T-helper 1 cell treated with Interleukin-12 subunit alpha and Interleukin-12 subunit beta and Interleukin-4 antibody, amounts not matched to agents 30 ng/mL and 1 ng/mL, for 36 hours (primary cell): ENCODE measurements around the gene CSGALNACT2. TPM values are rescaled to one million over a fixed set of nuclear protein-coding genes. Genes with fewer than 3 reads are reported as not detected.

Source experiments
- intact Hi-C: fragments of 100-400 bp; cut with micrococcal nuclease; formaldehyde crosslinking; loops from one replicate; pipeline ENCODE4 v1.15.1; 2024
- total RNA-seq: library from RNA; stranded (reverse); gene quantifications from 2 replicates; pipeline ENCODE4 v1.2.3, GENCODE V29; 2022

CSGALNACT2 gene
- total RNA-seq, 1 donor from 2014 or later = 66.1 TPM

- intact Hi-C loops = no loop called here
Observed at GRCh38 chr10:43111921-43112607, 26.2 kb upstream of the CSGALNACT2 start.

- intact Hi-C loops = no loop called here
Observed at GRCh38 chr10:43112608-43112961, 25.7 kb upstream of the CSGALNACT2 start.

- intact Hi-C loops = no loop called here
Observed at GRCh38 chr10:43113201-43114087, 24.8 kb upstream of the CSGALNACT2 start.

- intact Hi-C loops = no loop called here
Observed at GRCh38 chr10:43114088-43114742, 24.0 kb upstream of the CSGALNACT2 start.

GRCh38 chr10:43114743-43115611, 23.3 kb upstream of the CSGALNACT2 start:
- intact Hi-C loops = no loop called here

- intact Hi-C loops = no loop called here
Observed at GRCh38 chr10:43115881-43116595, 22.2 kb upstream of the CSGALNACT2 start.

GRCh38 chr10:43116596-43116995, 21.6 kb upstream of the CSGALNACT2 start:
- intact Hi-C loops = no loop called here

GRCh38 chr10:43117031-43117776, 21.0 kb upstream of the CSGALNACT2 start:
- intact Hi-C loops = no loop called here

- intact Hi-C loops = no loop called here
Observed at GRCh38 chr10:43117777-43118583, 20.3 kb upstream of the CSGALNACT2 start.

- intact Hi-C loops = no loop called here
Observed at GRCh38 chr10:43118631-43119415, 19.4 kb upstream of the CSGALNACT2 start.

GRCh38 chr10:43119416-43120115, 18.7 kb upstream of the CSGALNACT2 start:
- intact Hi-C loops = loop anchor here (2.0 to 10.0 kb wide), 5 partner anchors 15 to 695 kb away; partner anchors contain the start of genes BMS1 and HNRNPF

GRCh38 chr10:43120116-43120928, 17.9 kb upstream of the CSGALNACT2 start:
- intact Hi-C loops = loop anchor here (2.0 to 10.0 kb wide), 5 partner anchors 16 to 694 kb away; partner anchors contain the start of genes BMS1 and HNRNPF

- intact Hi-C loops = loop anchor here (1.0 to 10.0 kb wide), 7 partner anchors 8 to 694 kb away; partner anchors contain the start of genes BMS1, CSGALNACT2 and HNRNPF
Observed at GRCh38 chr10:43120929-43121314, 17.3 kb upstream of the CSGALNACT2 start.

- intact Hi-C loops = loop anchor here (1.0 to 10.0 kb wide), 7 partner anchors 8 to 693 kb away; partner anchors contain the start of genes BMS1, CSGALNACT2 and HNRNPF
Observed at GRCh38 chr10:43121444-43121843, 16.8 kb upstream of the CSGALNACT2 start.

- intact Hi-C loops = loop anchor here (5.0 to 10.0 kb wide), 4 partner anchors 80 to 693 kb away; partner anchors contain the start of genes BMS1 and HNRNPF
Observed at GRCh38 chr10:43122096-43122495, 16.1 kb upstream of the CSGALNACT2 start.

GRCh38 chr10:43122826-43123225, 15.4 kb upstream of the CSGALNACT2 start:
- intact Hi-C loops = loop anchor here (5.0 to 10.0 kb wide), 4 partner anchors 79 to 692 kb away; partner anchors contain the start of genes BMS1 and HNRNPF
